ES-I3 (cell line): ENCODE measurements around the gene CCDC28B.

ENCODE experiments used
- H3K36me3 ChIP-seq: 2 replicates; pipeline ENCODE4 v1.6.1; 2013; ENCODE audit warnings: mild to moderate bottlenecking, low read length, control low read depth, moderate library complexity; ENCODE audit not compliant: insufficient read depth
- H3K4me1 ChIP-seq: 2 replicates; pipeline ENCODE4 v1.6.1; 2013; ENCODE audit warnings: mild to moderate bottlenecking, control low read depth, low read length; ENCODE audit not compliant: insufficient read depth
- H3K9ac ChIP-seq: 2 replicates; pipeline ENCODE4 v1.6.1; 2013; ENCODE audit warnings: low read depth, mild to moderate bottlenecking, low read length, moderate library complexity
- H3K9me3 ChIP-seq: 2 replicates; pipeline ENCODE4 v1.6.1; 2013; ENCODE audit warnings: mild to moderate bottlenecking, low read length, moderate library complexity; ENCODE audit not compliant: control insufficient read depth, insufficient read depth

Gene CCDC28B

GRCh38 chr1:32247452-32247851, 47.1 kb downstream of the CCDC28B start:
- peaks cover 24% of the 10 kb centered on the region for H3K4me1 ChIP-seq
- H3K9ac ChIP-seq = no peak overlapping the region
- no peaks in the 10 kb centered on the region for H3K36me3 ChIP-seq
- no peaks in the 10 kb centered on the region for H3K9me3 ChIP-seq

GRCh38 chr1:32247983-32248889, 47.8 kb downstream of the CCDC28B start:
- Histone ChIP-seq H3K4me1 (peaks cover 24% of the 10 kb centered on the region), H3K36me3 (no peaks in the 10 kb centered on the region), H3K9ac (peak overlapping the region; percentile 33; the same call in 1 of the 2 replicates), H3K9me3 (no peaks in the 10 kb centered on the region)

- peaks cover 24% of the 10 kb centered on the region for H3K4me1 ChIP-seq
- no peaks in the 10 kb centered on the region for H3K9me3 ChIP-seq
- H3K9ac ChIP-seq = no peak overlapping the region
- H3K36me3 ChIP-seq = no peaks in the 10 kb centered on the region
Measured at GRCh38 chr1:32249831-32250525, 49.6 kb downstream of the CCDC28B start.

- no peak within 1 kb of the TSS for H3K9ac ChIP-seq
- no peaks in the 10 kb centered on the region for H3K9me3 ChIP-seq
- H3K36me3 ChIP-seq = no peaks in the 10 kb centered on the region
- H3K4me1 ChIP-seq = peaks cover 24% of the 10 kb centered on the region
Measured at GRCh38 chr1:32250893-32251716, 50.7 kb downstream of the CCDC28B start, which contains the start of gene LCK. Gene LCK, plus strand, starts transcription at chr1:32251265. Its CDS starts 23,065 bp downstream, at chr1:32274330.
